HepG2 (cell line): Measurements from ENCODE around the gene SLC51B. TPM values are rescaled to one million over a fixed set of nuclear protein-coding genes. Genes with fewer than 3 reads are reported as not detected.
A peak's percentile ranks its signal among the peaks of the same experiment; 100 is the strongest.

Source experiments
- ATF6 ChIP-seq: sonication (generic); formaldehyde crosslinking; conservative IDR thresholded peaks from 2 replicates; pipeline ENCODE4 v1.4.0; 2020; ENCODE audit warnings: missing genetic modification reagents
- BCL3 ChIP-seq: sonication (generic); formaldehyde crosslinking; IDR thresholded peaks from 2 replicates; pipeline ENCODE4 v1.5.1; 2020; ENCODE audit warnings: mild to moderate bottlenecking, missing genetic modification reagents, moderate library complexity
- ERF ChIP-seq: IDR thresholded peaks from 2 replicates; pipeline ENCODE4 v1.6.1; 2018; ENCODE audit warnings: missing biosample characterization, missing genetic modification reagents
- GATAD2A ChIP-seq: IDR thresholded peaks from 2 replicates; pipeline ENCODE4 v1.6.1; 2016
- HCFC1 ChIP-seq: fragments of 150-350 bp; IDR thresholded peaks from 2 replicates; pipeline ENCODE4 v1.6.1; 2014; ENCODE audit warnings: low read depth, low read length
- MAF1 ChIP-seq: sonication (generic); formaldehyde crosslinking; IDR thresholded peaks from 2 replicates; pipeline ENCODE4 v1.5.0; 2020; ENCODE audit warnings: missing genetic modification reagents, borderline replicate concordance
- PREB ChIP-seq: sonication (generic); formaldehyde crosslinking; IDR thresholded peaks from 2 replicates; pipeline ENCODE4 v1.4.0; 2020; ENCODE audit warnings: missing genetic modification reagents
- SALL1 ChIP-seq: sonication (generic); formaldehyde crosslinking; IDR thresholded peaks from 2 replicates; pipeline ENCODE4 v1.8.0; 2022; ENCODE audit warnings: mild to moderate bottlenecking, missing genetic modification reagents
- SNAPC2 ChIP-seq: sonication (generic); formaldehyde crosslinking; IDR thresholded peaks from 2 replicates; pipeline ENCODE4 v1.8.1; 2022; ENCODE audit warnings: mild to moderate bottlenecking, missing genetic modification reagents
- SOX13 ChIP-seq, 3 experiments: fragments of 450-650 bp in 1 of 3; sonication (generic) in 1 of 3; formaldehyde crosslinking in 1 of 3; IDR thresholded peaks in 2 of 3; conservative IDR thresholded peaks in 1 of 3; 2 replicates each; pipeline versions ENCODE4 v1.5.0 to v1.6.1; 2016 to 2020; ENCODE audit warnings: antibody characterized with exemption in 1 of 3, mild to moderate bottlenecking in 1 of 3, missing compliant biosample characterization in 1 of 3, missing genetic modification reagents in 1 of 3, moderate library complexity in 1 of 3
- TRIM24 ChIP-seq: sonication (generic); formaldehyde crosslinking; IDR thresholded peaks from 2 replicates; pipeline ENCODE4 v1.8.0; 2022; ENCODE audit warnings: mild to moderate bottlenecking, missing genetic modification reagents
- XRCC5 ChIP-seq: fragments of 200-400 bp; formaldehyde crosslinking; optimal IDR thresholded peaks from 2 replicates; pipeline ENCODE3; 2017; ENCODE audit warnings: mild to moderate bottlenecking, low read length
- ZBTB1 ChIP-seq: sonication (generic); formaldehyde crosslinking; IDR thresholded peaks from 2 replicates; pipeline ENCODE4 v1.4.0; 2020; ENCODE audit warnings: missing genetic modification reagents, borderline replicate concordance
- ZFX ChIP-seq: sonication (generic); formaldehyde crosslinking; IDR thresholded peaks from 2 replicates; pipeline ENCODE4 v1.4.0; 2020; ENCODE audit warnings: mild to moderate bottlenecking, low read depth, missing genetic modification reagents, moderate library complexity
- ZNF33A ChIP-seq: sonication (generic); formaldehyde crosslinking; IDR thresholded peaks from 2 replicates; pipeline ENCODE4 v1.5.1; 2020; ENCODE audit warnings: missing genetic modification reagents, mild to moderate bottlenecking, moderate library complexity, borderline replicate concordance
- ZNF850 ChIP-seq: sonication (generic); formaldehyde crosslinking; conservative IDR thresholded peaks from 2 replicates; pipeline ENCODE4 v1.9.0; 2021; ENCODE audit warnings: mild to moderate bottlenecking, missing genetic modification reagents
- polyA plus RNA-seq, 8 experiments: library from polyadenylated mRNA; depleted of rRNA in 3 of 8; stranded (reverse) in 7 of 8; unstranded in 1 of 8; fragments of >200 nt; fragmentation: Illumina TruSeq in 4 of 8; extraction: Trizol in 4 of 8; gene quantifications; 2 replicates each; pipeline versions ENCODE4 v1.2.1 to v1.2.3, GENCODE V29; 2011 to 2016; ENCODE audit warnings: low read depth in 4 of 8, missing spikeins in 1 of 8, mixed read lengths in 1 of 8; ENCODE audit not compliant: insufficient read depth in 1 of 8
- total RNA-seq, 5 experiments: library from RNA; depleted of rRNA; stranded (reverse); fragments of >200 nt; fragmentation: Illumina TruSeq; extraction: Trizol; gene quantifications; 2 replicates each; pipeline ENCODE4 v1.2.3, GENCODE V29; 2016; ENCODE audit warnings: low read depth in 1 of 5
- TF ChIP-seq, protein P1 (sequence below): IDR thresholded peaks from 2 replicates; pipeline ENCODE4 v1.6.1; 2016; ENCODE audit warnings: low read depth, borderline replicate concordance
- TF ChIP-seq, protein P2 (sequence below), 2 experiments: sonication (generic) in 1 of 2; formaldehyde crosslinking in 1 of 2; IDR thresholded peaks; 2 replicates each; pipeline versions ENCODE4 v1.4.0 to v1.6.1; 2016 to 2020; ENCODE audit warnings: borderline replicate concordance in 1 of 2, low read depth in 1 of 2, mild to moderate bottlenecking in 1 of 2, missing genetic modification reagents in 1 of 2

Gene SLC51B
- total and polyA plus RNA-seq, 2 of the 13 experiments (the other 11 are each of a cell fraction or from before 2014, with no cell fraction given): 14.9 to 17.1 TPM

DNA sequence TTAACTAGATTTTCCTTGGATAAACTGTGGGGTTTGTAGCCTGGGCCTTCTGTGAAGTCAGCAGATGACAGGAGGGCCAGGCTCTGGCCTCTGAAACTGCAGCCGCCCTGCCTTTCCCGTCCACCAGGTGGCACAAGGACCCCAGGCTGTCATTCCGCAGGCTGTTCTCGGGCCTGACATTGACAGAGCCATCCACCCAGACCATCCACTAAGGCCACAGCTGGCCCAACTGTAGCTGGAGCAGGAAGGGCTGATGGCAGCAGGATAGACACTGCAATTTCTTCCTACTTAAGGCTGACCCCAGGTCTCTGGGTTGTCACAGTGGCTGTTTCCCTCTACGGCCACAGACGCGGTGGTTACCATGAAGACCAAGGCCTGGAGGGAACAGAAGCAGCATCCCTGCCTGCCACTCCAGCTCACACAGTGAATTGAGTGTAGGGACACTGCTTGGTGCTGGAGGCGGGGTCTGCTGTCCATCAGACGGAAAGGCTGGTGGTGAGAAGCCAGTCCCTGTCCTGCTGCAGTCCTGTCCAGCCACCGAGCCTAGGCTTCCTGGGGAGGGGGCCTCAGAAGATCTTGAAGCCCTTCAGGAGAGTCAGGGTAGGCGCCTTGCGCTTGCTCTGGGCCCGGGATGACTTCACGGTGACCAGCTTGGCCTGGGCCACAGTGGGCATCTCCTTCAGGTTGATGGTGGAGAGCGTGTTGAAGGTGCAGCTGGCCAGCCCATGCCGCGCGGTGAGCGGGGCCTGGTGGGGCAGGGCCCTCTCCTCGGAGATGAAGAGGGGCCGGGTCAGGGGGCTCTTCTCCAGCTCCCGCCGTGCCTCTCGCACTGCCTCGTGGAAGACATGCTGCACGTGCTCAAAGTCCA lies 9.4 kb downstream of the SLC51B start (continued):
- TF ChIP-seq ZNF33A (CRISPR knock-in tag): no peak
- TF ChIP-seq ZBTB1: no peak
- 0 out of 2 replicates have a peak, but pooled peaks have one; percentile 53 for TF ChIP-seq ERF (CRISPR knock-in tag)
- TF ChIP-seq ATF6 (CRISPR knock-in tag): no peak
- TF ChIP-seq ZNF850 (CRISPR knock-in tag): no peak
- TF ChIP-seq MAF1: no peak
- TF ChIP-seq ZFX (CRISPR knock-in tag): peak; percentile 80
- no peak for TF ChIP-seq SOX13 (IDR thresholded peaks at IDR 0.05)
- peak in 1 of 2 experiments; percentile 25; a peak in 1 of 4 replicates for TF ChIP-seq SOX13 (CRISPR knock-in tag; conservative IDR thresholded peaks at IDR 0.05 in 1 of 2, IDR thresholded peaks at IDR 0.05 in 1 of 2)
- TF ChIP-seq, protein P1, sequence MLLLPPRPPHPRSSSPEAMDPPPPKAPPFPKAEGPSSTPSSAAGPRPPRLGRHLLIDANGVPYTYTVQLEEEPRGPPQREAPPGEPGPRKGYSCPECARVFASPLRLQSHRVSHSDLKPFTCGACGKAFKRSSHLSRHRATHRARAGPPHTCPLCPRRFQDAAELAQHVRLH: 0 out of 2 replicates have a peak, but pooled peaks have one; percentile 59
- TF ChIP-seq XRCC5: peak; percentile 61
- TF ChIP-seq TRIM24 (CRISPR knock-in tag): no peak
- TF ChIP-seq, protein P2, sequence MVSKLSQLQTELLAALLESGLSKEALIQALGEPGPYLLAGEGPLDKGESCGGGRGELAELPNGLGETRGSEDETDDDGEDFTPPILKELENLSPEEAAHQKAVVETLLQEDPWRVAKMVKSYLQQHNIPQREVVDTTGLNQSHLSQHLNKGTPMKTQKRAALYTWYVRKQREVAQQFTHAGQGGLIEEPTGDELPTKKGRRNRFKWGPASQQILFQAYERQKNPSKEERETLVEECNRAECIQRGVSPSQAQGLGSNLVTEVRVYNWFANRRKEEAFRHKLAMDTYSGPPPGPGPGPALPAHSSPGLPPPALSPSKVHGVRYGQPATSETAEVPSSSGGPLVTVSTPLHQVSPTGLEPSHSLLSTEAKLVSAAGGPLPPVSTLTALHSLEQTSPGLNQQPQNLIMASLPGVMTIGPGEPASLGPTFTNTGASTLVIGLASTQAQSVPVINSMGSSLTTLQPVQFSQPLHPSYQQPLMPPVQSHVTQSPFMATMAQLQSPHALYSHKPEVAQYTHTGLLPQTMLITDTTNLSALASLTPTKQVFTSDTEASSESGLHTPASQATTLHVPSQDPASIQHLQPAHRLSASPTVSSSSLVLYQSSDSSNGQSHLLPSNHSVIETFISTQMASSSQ (IDR thresholded peaks at IDR 0.05; ENCODE audit: low read depth): no peak
- TF ChIP-seq, protein P2 (CRISPR knock-in tag; IDR thresholded peaks at IDR 0.05; ENCODE audit: borderline replicate concordance): peak; percentile 27; the same call in 1 of the 2 replicates
- TF ChIP-seq SALL1 (CRISPR knock-in tag): peak; percentile 47; the same call in 1 of the 2 replicates
- no peak for TF ChIP-seq HCFC1
- no peak for TF ChIP-seq SNAPC2
- 0 out of 2 replicates have a peak, but pooled peaks have one; percentile 43 for TF ChIP-seq BCL3 (CRISPR knock-in tag)
- no peak for TF ChIP-seq PREB
- peak; percentile 44; the same call in 1 of the 2 replicates for TF ChIP-seq GATAD2A
